GM12872 (cell line): Measurements from ENCODE around the gene SV2B.

Experiments
- CTCF ChIP-seq: IDR thresholded peaks from 3 replicates; pipeline ENCODE4 v1.5.1; 2011; ENCODE audit warnings: low read depth, mild to moderate bottlenecking, low read length, moderate library complexity; ENCODE audit not compliant: insufficient read depth

The SV2B gene

GRCh38 chr15:91252756-91253155, 152.7 kb downstream of the SV2B start:
- no peak for TF ChIP-seq CTCF

- TF ChIP-seq CTCF: no peak
Observed at GRCh38 chr15:91253605-91254004, 153.5 kb downstream of the SV2B start.

- TF ChIP-seq CTCF: no peak
Observed at GRCh38 chr15:91254766-91255165, 154.7 kb downstream of the SV2B start.

- TF ChIP-seq CTCF: no peak
Observed at GRCh38 chr15:91255670-91256192, 155.7 kb downstream of the SV2B start.

GRCh38 chr15:91257746-91258414, 157.8 kb downstream of the SV2B start:
- TF ChIP-seq CTCF: no peak

- TF ChIP-seq CTCF: no peak; the same call in 2 of the 3 replicates
Observed at GRCh38 chr15:91258415-91258759, 158.3 kb downstream of the SV2B start.

GRCh38 chr15:91259077-91259476, 159.0 kb downstream of the SV2B start:
- no peak for TF ChIP-seq CTCF
